Liver (tissue), 9 donors: ENCODE data around the gene CCDC102A. TPM values are rescaled to one million over a fixed set of nuclear protein-coding genes. Genes with fewer than 3 reads are reported as not detected.

Experiments
- DNase-seq: peaks from one replicate; pipeline ENCODE4 v3.0.0-alpha.2; 2017; ENCODE audit warnings: low spot score
- H3K27ac ChIP-seq, 2 donors: one replicate each; pipeline ENCODE4 v1.7.0; 2013; ENCODE audit warnings: inconsistent platforms in 2 of 2, low read length in 2 of 2, control low read depth in 1 of 2, low read depth in 1 of 2, mild to moderate bottlenecking in 1 of 2
- H3K27me3 ChIP-seq, 4 donors: one replicate each; pipeline versions ENCODE4 v1.6.1 to v1.7.0; 2013; ENCODE audit warnings: low read length in 3 of 4, inconsistent platforms in 1 of 4, mild to moderate bottlenecking in 1 of 4, moderate library complexity in 1 of 4; ENCODE audit not compliant: control insufficient read depth in 4 of 4, insufficient read depth in 4 of 4
- H3K36me3 ChIP-seq, 4 donors: one replicate each; pipeline versions ENCODE4 v1.6.1 to v1.7.0; 2013; ENCODE audit warnings: low read length in 3 of 4, mild to moderate bottlenecking in 3 of 4, low read depth in 1 of 4, moderate library complexity in 1 of 4; ENCODE audit not compliant: control insufficient read depth in 4 of 4, insufficient read depth in 3 of 4
- H3K4me1 ChIP-seq, 4 donors: one replicate each; pipeline versions ENCODE4 v1.6.1 to v1.7.0; 2013; ENCODE audit warnings: low read length in 3 of 4, mild to moderate bottlenecking in 3 of 4, moderate library complexity in 1 of 4; ENCODE audit not compliant: control insufficient read depth in 4 of 4, insufficient read depth in 4 of 4
- H3K4me3 ChIP-seq, 3 donors: one replicate each; pipeline versions ENCODE4 v1.6.1 to v1.7.0; 2013; ENCODE audit warnings: low read length in 3 of 3, control low read depth in 1 of 3, low read depth in 1 of 3, mild to moderate bottlenecking in 1 of 3
- H3K9ac ChIP-seq, 2 donors: one replicate each; pipeline ENCODE4 v1.7.0; 2013; ENCODE audit warnings: low read length in 2 of 2, mild to moderate bottlenecking in 2 of 2, moderate library complexity in 2 of 2, control low read depth in 1 of 2, low read depth in 1 of 2
- H3K9me3 ChIP-seq, 4 donors: one replicate each; pipeline versions ENCODE4 v1.6.1 to v1.7.0; 2013; ENCODE audit warnings: low read length in 3 of 4; ENCODE audit not compliant: control insufficient read depth in 4 of 4
- ATF3 ChIP-seq: IDR thresholded peaks from 2 replicates; pipeline ENCODE4 v1.6.1; 2016; ENCODE audit warnings: antibody characterized with exemption
- EGR1 ChIP-seq, 2 donors: IDR thresholded peaks; 2 replicates each; pipeline ENCODE4 v1.6.1; 2016 to 2018; ENCODE audit warnings: antibody characterized with exemption in 2 of 2, low read depth in 2 of 2
- FOXA1 ChIP-seq: IDR thresholded peaks from 2 replicates; pipeline ENCODE4 v1.6.1; 2016; ENCODE audit warnings: antibody characterized with exemption
- FOXA2 ChIP-seq: IDR thresholded peaks from 2 replicates; pipeline ENCODE4 v1.6.1; 2016; ENCODE audit warnings: antibody characterized with exemption
- GABPA ChIP-seq, 2 donors: IDR thresholded peaks in 1 of 2; conservative IDR thresholded peaks in 1 of 2; 2 replicates each; pipeline ENCODE4 v1.6.1; 2016; ENCODE audit warnings: antibody characterized with exemption in 2 of 2, mild to moderate bottlenecking in 1 of 2, moderate library complexity in 1 of 2
- HNF4A ChIP-seq, 2 donors: conservative IDR thresholded peaks; 2 replicates each; pipeline ENCODE4 v1.6.1; 2016; ENCODE audit warnings: antibody characterized with exemption in 2 of 2, mild to moderate bottlenecking in 2 of 2
- HNF4G ChIP-seq: IDR thresholded peaks from 2 replicates; pipeline ENCODE4 v1.6.1; 2016; ENCODE audit warnings: antibody characterized with exemption
- JUND ChIP-seq, 2 donors: IDR thresholded peaks; 2 replicates each; pipeline ENCODE4 v1.6.1; 2016; ENCODE audit warnings: antibody characterized with exemption in 2 of 2
- NR2F2 ChIP-seq: IDR thresholded peaks from 2 replicates; pipeline ENCODE4 v1.6.1; 2016; ENCODE audit warnings: antibody characterized with exemption
- RAD21 ChIP-seq, 2 donors: IDR thresholded peaks; 2 replicates each; pipeline ENCODE4 v1.6.1; 2016; ENCODE audit warnings: antibody characterized with exemption in 2 of 2, mild to moderate bottlenecking in 2 of 2
- RXRA ChIP-seq, 2 donors: IDR thresholded peaks; 2 replicates each; pipeline ENCODE4 v1.6.1; 2017 to 2018; ENCODE audit warnings: antibody characterized with exemption in 2 of 2, mild to moderate bottlenecking in 1 of 2
- SP1 ChIP-seq: IDR thresholded peaks from 2 replicates; pipeline ENCODE4 v1.6.1; 2018; ENCODE audit warnings: antibody characterized with exemption, mild to moderate bottlenecking
- ZBTB33 ChIP-seq: IDR thresholded peaks from 2 replicates; pipeline ENCODE4 v1.6.1; 2016; ENCODE audit warnings: antibody characterized with exemption
- WGBS: extraction: QIAGEN DNeasy Blood & Tissue Kit; methylation state at CpG from one replicate; pipeline ENCODE4 v1.1.7; 2013; 5-methylcytosine and 5-hydroxymethylcytosine counted together
- polyA plus RNA-seq, 2 donors: library from polyadenylated mRNA; stranded (reverse) in 1 of 2; unstranded in 1 of 2; fragments of 200-250 nt in 1 of 2; fragments of >200 nt in 1 of 2; fragmentation: Nextera tagmentation in 1 of 2; extraction: Ambion mirVana in 1 of 2; gene quantifications; one replicate each; pipeline versions ENCODE4 v1.2.1 to v1.2.3, GENCODE V29; 2013 to 2015
- total RNA-seq, 2 donors: library from RNA; depleted of rRNA; stranded (reverse); fragments of >200 nt; gene quantifications; one replicate each; pipeline ENCODE4 v1.2.3, GENCODE V29; 2014
- TF ChIP-seq, protein P1 (sequence below): IDR thresholded peaks from 2 replicates; pipeline ENCODE4 v1.6.1; 2016; ENCODE audit warnings: antibody characterized with exemption
- TF ChIP-seq, protein P2 (sequence below): fragments of 150-350 bp; IDR thresholded peaks from 2 replicates; pipeline ENCODE4 v1.5.1; 2017; ENCODE audit warnings: improper control_type of control experiment, low read depth, low read length; ENCODE audit not compliant: missing input control
- TF ChIP-seq, protein P3 (sequence below): IDR thresholded peaks from 2 replicates; pipeline ENCODE4 v1.6.1; 2016; ENCODE audit warnings: antibody characterized with exemption, mild to moderate bottlenecking
- donor health status: healthy.
- donor health status: healthy.
- donor health status: healthy.
- donor health status: healthy.
- donor health status: healthy.

Gene CCDC102A
- total and polyA plus RNA-seq, 4 donors, result 0.36 to 2.6 (median 1.7) TPM

DNA sequence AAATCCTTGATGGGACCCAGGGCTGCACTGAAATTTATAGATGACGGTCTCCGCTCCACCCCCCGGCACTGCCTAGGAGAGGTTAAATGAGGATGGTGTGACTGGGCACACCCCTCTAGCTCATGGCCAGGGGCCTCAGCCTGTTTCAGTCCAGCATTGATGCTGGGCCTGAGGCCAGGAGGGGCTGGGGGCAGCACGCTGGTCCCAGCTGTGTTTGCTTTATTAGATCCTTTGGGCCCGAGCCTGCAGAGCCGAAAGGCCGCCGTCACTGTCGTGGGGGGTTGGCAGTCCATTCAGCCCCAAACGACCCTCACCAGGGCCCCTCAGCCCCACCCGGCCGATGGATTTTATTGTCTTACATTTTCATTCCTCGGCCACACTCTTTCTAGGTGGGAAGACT, 39.2 kb downstream of the CCDC102A start:
- Histone ChIP-seq H3K9ac (no peak overlapping the region), H3K4me3 (no peak overlapping the region), H3K4me1 (peaks cover 5 to 11% (median 7%) of the 10 kb centered on the region in 4 donors), H3K27ac (no peak overlapping the region), H3K36me3 (no peaks in the 10 kb centered on the region), H3K9me3 (no peaks in the 10 kb centered on the region), H3K27me3 (no peaks in the 10 kb centered on the region)
- no peak for DNase-seq
- WGBS, result 87% methylated on average over 13 of the region's 13 CpGs
- TF ChIP-seq RAD21 (IDR thresholded peaks at IDR 0.05) (no peak), HNF4A (conservative IDR thresholded peaks at IDR 0.05) (no peak), FOXA1 (no peak), EGR1 (IDR thresholded peaks at IDR 0.05; ENCODE audit: low read depth in 2 of 2) (no peak), SP1 (no peak)
- TF ChIP-seq, protein P1, sequence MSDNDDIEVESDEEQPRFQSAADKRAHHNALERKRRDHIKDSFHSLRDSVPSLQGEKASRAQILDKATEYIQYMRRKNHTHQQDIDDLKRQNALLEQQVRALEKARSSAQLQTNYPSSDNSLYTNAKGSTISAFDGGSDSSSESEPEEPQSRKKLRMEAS, result no peak
- TF ChIP-seq, protein P2, sequence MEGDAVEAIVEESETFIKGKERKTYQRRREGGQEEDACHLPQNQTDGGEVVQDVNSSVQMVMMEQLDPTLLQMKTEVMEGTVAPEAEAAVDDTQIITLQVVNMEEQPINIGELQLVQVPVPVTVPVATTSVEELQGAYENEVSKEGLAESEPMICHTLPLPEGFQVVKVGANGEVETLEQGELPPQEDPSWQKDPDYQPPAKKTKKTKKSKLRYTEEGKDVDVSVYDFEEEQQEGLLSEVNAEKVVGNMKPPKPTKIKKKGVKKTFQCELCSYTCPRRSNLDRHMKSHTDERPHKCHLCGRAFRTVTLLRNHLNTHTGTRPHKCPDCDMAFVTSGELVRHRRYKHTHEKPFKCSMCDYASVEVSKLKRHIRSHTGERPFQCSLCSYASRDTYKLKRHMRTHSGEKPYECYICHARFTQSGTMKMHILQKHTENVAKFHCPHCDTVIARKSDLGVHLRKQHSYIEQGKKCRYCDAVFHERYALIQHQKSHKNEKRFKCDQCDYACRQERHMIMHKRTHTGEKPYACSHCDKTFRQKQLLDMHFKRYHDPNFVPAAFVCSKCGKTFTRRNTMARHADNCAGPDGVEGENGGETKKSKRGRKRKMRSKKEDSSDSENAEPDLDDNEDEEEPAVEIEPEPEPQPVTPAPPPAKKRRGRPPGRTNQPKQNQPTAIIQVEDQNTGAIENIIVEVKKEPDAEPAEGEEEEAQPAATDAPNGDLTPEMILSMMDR, result no peak

- no peak for DNase-seq
Observed at GRCh38 chr16:57493767-57494166, 42.6 kb downstream of the CCDC102A start.

More at GRCh38 chr16:57493767-57494166, 42.6 kb downstream of the CCDC102A start:
- Histone ChIP-seq H3K4me1 (no peaks in the 10 kb centered on the region), H3K9me3 (no peaks in the 10 kb centered on the region), H3K36me3 (no peaks in the 10 kb centered on the region), H3K27ac (no peak overlapping the region), H3K27me3 (no peaks in the 10 kb centered on the region), H3K4me3 (no peak overlapping the region), H3K9ac (no peak overlapping the region)
- 94% methylated on average over 4 of the region's 4 CpGs for WGBS
- TF ChIP-seq, protein P2, result no peak
- TF ChIP-seq RXRA (IDR thresholded peaks at IDR 0.05), result no peak
- TF ChIP-seq NR2F2, result no peak
- no peak for TF ChIP-seq FOXA1
- TF ChIP-seq FOXA2, result no peak
- TF ChIP-seq, protein P3, sequence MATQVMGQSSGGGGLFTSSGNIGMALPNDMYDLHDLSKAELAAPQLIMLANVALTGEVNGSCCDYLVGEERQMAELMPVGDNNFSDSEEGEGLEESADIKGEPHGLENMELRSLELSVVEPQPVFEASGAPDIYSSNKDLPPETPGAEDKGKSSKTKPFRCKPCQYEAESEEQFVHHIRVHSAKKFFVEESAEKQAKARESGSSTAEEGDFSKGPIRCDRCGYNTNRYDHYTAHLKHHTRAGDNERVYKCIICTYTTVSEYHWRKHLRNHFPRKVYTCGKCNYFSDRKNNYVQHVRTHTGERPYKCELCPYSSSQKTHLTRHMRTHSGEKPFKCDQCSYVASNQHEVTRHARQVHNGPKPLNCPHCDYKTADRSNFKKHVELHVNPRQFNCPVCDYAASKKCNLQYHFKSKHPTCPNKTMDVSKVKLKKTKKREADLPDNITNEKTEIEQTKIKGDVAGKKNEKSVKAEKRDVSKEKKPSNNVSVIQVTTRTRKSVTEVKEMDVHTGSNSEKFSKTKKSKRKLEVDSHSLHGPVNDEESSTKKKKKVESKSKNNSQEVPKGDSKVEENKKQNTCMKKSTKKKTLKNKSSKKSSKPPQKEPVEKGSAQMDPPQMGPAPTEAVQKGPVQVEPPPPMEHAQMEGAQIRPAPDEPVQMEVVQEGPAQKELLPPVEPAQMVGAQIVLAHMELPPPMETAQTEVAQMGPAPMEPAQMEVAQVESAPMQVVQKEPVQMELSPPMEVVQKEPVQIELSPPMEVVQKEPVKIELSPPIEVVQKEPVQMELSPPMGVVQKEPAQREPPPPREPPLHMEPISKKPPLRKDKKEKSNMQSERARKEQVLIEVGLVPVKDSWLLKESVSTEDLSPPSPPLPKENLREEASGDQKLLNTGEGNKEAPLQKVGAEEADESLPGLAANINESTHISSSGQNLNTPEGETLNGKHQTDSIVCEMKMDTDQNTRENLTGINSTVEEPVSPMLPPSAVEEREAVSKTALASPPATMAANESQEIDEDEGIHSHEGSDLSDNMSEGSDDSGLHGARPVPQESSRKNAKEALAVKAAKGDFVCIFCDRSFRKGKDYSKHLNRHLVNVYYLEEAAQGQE, result no peak
- TF ChIP-seq, protein P1, result no peak
- no peak for TF ChIP-seq GABPA (IDR thresholded peaks at IDR 0.05 in 1 of 2, conservative IDR thresholded peaks at IDR 0.05 in 1 of 2)
- no peak for TF ChIP-seq RAD21 (IDR thresholded peaks at IDR 0.05)
- TF ChIP-seq ATF3, result no peak
- no peak for TF ChIP-seq HNF4G
- TF ChIP-seq ZBTB33, result no peak
- TF ChIP-seq JUND (IDR thresholded peaks at IDR 0.05), result no peak
- no peak for TF ChIP-seq HNF4A (conservative IDR thresholded peaks at IDR 0.05)
- TF ChIP-seq SP1, result no peak
- TF ChIP-seq EGR1 (IDR thresholded peaks at IDR 0.05; ENCODE audit: low read depth in 2 of 2), result no peak
